ENCODE measurements around the gene GLE1. TPM values are rescaled to one million over a fixed set of nuclear protein-coding genes. Genes with fewer than 3 reads are reported as not detected.

GLE1 gene
- total RNA-seq, 1 experiment from 2014 or later, result 52.3 TPM

DNA sequence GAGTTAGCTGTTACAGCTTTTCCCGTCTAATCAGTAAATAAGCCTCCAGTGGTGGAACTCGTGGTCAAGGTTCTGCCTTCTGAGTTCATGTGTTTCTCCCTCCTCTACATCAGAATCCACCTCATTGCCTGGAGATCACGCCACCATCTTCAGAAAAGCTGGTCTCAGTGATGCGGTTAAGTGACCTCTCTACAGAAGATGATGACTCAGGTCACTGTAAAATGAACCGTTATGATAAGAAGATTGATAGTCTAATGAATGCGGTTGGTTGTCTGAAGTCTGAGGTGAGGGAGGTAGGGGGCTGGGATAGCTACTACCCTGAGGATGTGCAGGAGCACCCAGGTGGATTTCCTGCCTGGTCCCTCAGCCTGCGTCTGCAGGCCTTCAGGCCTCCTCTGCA lies 35.4 kb upstream of the GLE1 start:
- TF ChIP-seq, protein P1, sequence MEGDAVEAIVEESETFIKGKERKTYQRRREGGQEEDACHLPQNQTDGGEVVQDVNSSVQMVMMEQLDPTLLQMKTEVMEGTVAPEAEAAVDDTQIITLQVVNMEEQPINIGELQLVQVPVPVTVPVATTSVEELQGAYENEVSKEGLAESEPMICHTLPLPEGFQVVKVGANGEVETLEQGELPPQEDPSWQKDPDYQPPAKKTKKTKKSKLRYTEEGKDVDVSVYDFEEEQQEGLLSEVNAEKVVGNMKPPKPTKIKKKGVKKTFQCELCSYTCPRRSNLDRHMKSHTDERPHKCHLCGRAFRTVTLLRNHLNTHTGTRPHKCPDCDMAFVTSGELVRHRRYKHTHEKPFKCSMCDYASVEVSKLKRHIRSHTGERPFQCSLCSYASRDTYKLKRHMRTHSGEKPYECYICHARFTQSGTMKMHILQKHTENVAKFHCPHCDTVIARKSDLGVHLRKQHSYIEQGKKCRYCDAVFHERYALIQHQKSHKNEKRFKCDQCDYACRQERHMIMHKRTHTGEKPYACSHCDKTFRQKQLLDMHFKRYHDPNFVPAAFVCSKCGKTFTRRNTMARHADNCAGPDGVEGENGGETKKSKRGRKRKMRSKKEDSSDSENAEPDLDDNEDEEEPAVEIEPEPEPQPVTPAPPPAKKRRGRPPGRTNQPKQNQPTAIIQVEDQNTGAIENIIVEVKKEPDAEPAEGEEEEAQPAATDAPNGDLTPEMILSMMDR (conservative IDR thresholded peaks at IDR 0.05; ENCODE audit: low read depth, low read length), result no peak
- TF ChIP-seq EZH2 (IDR thresholded peaks at IDR 0.05; ENCODE audit: borderline replicate concordance, low read depth, low read length, poor library complexity, severe bottlenecking), result no peak
- Histone ChIP-seq H3K9me3 (ENCODE audit: low read depth, low read length, poor library complexity, severe bottlenecking) (no peaks in the 10 kb centered on the region), H3K36me3 (ENCODE audit: insufficient read depth, low read length, poor library complexity, severe bottlenecking) (peaks cover 45% of the 10 kb centered on the region), H3K4me1 (ENCODE audit: insufficient read depth, low read length, poor library complexity, severe bottlenecking) (peaks cover 6% of the 10 kb centered on the region), H3K27me3 (replicated peaks; ENCODE audit: insufficient read depth, low read depth, low read length, poor library complexity) (no peaks in the 10 kb centered on the region), H3K27ac (ENCODE audit: low read depth, low read length, poor library complexity, severe bottlenecking) (no peak overlapping the region), H3K4me3 (ENCODE audit: low read depth, low read length, poor library complexity, severe bottlenecking) (no peak overlapping the region)
- ChIA-PET CTCF (no interaction called here), POLR2A (ENCODE audit: low non-redundant PET) (no interaction called here)
- DNase-seq (ENCODE audit: low spot score), result no peak
- TSS peak; percentile 21 for BruUV-seq (replicated peaks)
- intact Hi-C loops (cut with micrococcal nuclease; ENCODE audit: unreplicated experiment), result no loop called here

DNA sequence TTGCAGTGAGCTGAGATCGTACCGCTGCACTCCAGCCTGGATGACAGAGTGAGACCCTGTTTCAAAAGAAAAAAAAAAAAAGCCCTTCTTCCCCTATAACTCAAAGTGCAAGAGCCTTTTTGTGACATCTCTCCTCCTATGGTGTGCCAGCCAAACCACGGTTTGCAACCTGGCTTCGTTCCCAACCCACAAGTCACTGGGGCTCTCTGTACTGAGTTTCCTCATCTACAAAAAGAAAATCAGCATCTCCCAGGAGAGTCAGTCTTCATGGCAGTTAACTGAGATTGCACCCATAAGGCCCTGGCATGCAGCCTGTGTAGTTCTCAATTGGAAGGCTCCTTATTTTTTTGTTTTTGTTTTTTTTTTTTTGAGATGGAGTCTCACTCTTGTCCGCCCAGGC lies 34.0 kb upstream of the GLE1 start:
- H3K27ac ChIP-seq (ENCODE audit: low read depth, low read length, poor library complexity, severe bottlenecking), result no peak overlapping the region
- peaks cover 6% of the 10 kb centered on the region for H3K4me1 ChIP-seq (ENCODE audit: insufficient read depth, low read length, poor library complexity, severe bottlenecking)
- POLR2A ChIA-PET (ENCODE audit: low non-redundant PET), result no interaction called here
- CTCF ChIA-PET, result no interaction called here
- no peak overlapping the region for H3K4me3 ChIP-seq (ENCODE audit: low read depth, low read length, poor library complexity, severe bottlenecking)
- DNase-seq (ENCODE audit: low spot score), result peak; percentile 60
- peaks cover 43% of the 10 kb centered on the region for H3K36me3 ChIP-seq (ENCODE audit: insufficient read depth, low read length, poor library complexity, severe bottlenecking)
- intact Hi-C loops (cut with micrococcal nuclease; ENCODE audit: unreplicated experiment), result no loop called here
- H3K27me3 ChIP-seq (replicated peaks; ENCODE audit: insufficient read depth, low read depth, low read length, poor library complexity), result no peaks in the 10 kb centered on the region
- no TSS peak for BruUV-seq (replicated peaks)
- TF ChIP-seq, protein P1 (conservative IDR thresholded peaks at IDR 0.05; ENCODE audit: low read depth, low read length), result no peak
- no peak for TF ChIP-seq EZH2 (IDR thresholded peaks at IDR 0.05; ENCODE audit: borderline replicate concordance, low read depth, low read length, poor library complexity, severe bottlenecking)
- H3K9me3 ChIP-seq (ENCODE audit: low read depth, low read length, poor library complexity, severe bottlenecking), result no peaks in the 10 kb centered on the region

DNA sequence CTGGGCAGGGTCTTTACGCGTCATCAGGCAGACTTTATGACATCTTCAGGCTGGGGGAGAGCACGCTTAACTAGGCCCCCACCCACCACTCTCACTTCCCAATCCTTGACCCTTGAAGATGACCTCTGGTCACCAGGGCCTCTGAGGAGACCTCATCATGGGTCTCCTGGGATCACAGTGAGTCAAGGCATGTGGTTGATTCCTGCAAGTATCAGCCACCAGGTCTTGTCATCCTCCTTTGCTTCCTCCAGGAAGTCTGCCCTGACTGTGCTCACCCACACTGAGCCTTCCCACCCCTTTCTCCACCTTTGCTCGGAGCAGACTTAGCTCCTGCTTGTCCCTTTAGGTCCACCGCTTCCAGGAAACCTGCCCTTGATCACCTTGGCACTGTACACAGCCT lies 31.4 kb upstream of the GLE1 start:
- no peaks in the 10 kb centered on the region for H3K9me3 ChIP-seq (ENCODE audit: low read depth, low read length, poor library complexity, severe bottlenecking)
- BruUV-seq (replicated peaks), result no TSS peak
- POLR2A ChIA-PET (ENCODE audit: low non-redundant PET), result no interaction called here
- CTCF ChIA-PET, result no interaction called here
- no peak overlapping the region for H3K4me3 ChIP-seq (ENCODE audit: low read depth, low read length, poor library complexity, severe bottlenecking)
- H3K27ac ChIP-seq (ENCODE audit: low read depth, low read length, poor library complexity, severe bottlenecking), result no peak overlapping the region
- no peaks in the 10 kb centered on the region for H3K27me3 ChIP-seq (replicated peaks; ENCODE audit: insufficient read depth, low read depth, low read length, poor library complexity)
- H3K36me3 ChIP-seq (ENCODE audit: insufficient read depth, low read length, poor library complexity, severe bottlenecking), result peaks cover 35% of the 10 kb centered on the region
- TF ChIP-seq, protein P1 (conservative IDR thresholded peaks at IDR 0.05; ENCODE audit: low read depth, low read length), result no peak
- TF ChIP-seq EZH2 (IDR thresholded peaks at IDR 0.05; ENCODE audit: borderline replicate concordance, low read depth, low read length, poor library complexity, severe bottlenecking), result no peak
- no peak for DNase-seq (ENCODE audit: low spot score)
- intact Hi-C loops (cut with micrococcal nuclease; ENCODE audit: unreplicated experiment), result no loop called here
- peaks cover 6% of the 10 kb centered on the region for H3K4me1 ChIP-seq (ENCODE audit: insufficient read depth, low read length, poor library complexity, severe bottlenecking)
